Body of pancreas (tissue), 4 donors: ENCODE results near the gene OTUD3.

Source experiments
- CTCF ChIP-seq, 7 experiments: fragments of 450-650 bp in 4 of 7; fragments of 200-600 bp in 3 of 7; sonication (generic) in 3 of 7; IDR thresholded peaks; one replicate each; pipeline ENCODE4 v1.5.1; 2016 to 2019; ENCODE audit warnings: antibody characterized with exemption in 7 of 7
- POLR2A ChIP-seq, 3 donors: fragments of 450-650 bp; IDR thresholded peaks; one replicate each; pipeline ENCODE4 v1.6.1; 2016; ENCODE audit warnings: antibody characterized with exemption in 3 of 3, mild to moderate bottlenecking in 2 of 3

GRCh38 chr1:19869929-19870328 lies 12.3 kb upstream of the OTUD3 start:
- TF ChIP-seq CTCF (IDR thresholded peaks at IDR 0.05) (no peak), POLR2A (IDR thresholded peaks at IDR 0.05) (no peak)
